ENCODE data around the gene OTOG.

OTOG gene

GRCh38 chr11:17521106-17521900, 25.8 kb upstream of the OTOG start:
- DNase-seq = no peak

GRCh38 chr11:17522655-17523054, 24.4 kb upstream of the OTOG start:
- DNase-seq = no peak

- DNase-seq = no peak
Measured at GRCh38 chr11:17524221-17524620, 22.8 kb upstream of the OTOG start.

GRCh38 chr11:17525570-17525969, 21.5 kb upstream of the OTOG start:
- DNase-seq = no peak

DNA sequence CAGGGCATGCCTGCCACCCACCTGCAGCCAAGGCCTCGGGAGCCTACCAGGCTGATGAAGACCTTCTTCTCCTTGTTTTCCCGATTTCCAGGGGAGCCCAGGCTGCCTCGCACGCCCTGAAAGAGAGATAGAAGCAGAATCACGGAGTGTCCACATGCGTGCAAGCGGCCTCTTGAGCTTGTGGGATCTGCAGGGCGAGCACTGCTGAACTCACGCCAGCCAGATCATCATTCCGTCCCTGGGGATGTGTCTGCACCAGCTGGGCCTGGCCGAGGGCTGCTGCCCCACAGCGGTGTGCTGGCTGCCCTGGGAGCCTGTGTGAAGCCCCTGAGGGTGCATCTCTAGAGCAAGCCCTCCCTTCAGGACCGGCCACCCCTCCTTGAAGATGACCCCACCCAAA, 20.7 kb upstream of the OTOG start:
- no peak for DNase-seq

GRCh38 chr11:17526931-17527627, 20.0 kb upstream of the OTOG start:
- no peak for DNase-seq

DNA sequence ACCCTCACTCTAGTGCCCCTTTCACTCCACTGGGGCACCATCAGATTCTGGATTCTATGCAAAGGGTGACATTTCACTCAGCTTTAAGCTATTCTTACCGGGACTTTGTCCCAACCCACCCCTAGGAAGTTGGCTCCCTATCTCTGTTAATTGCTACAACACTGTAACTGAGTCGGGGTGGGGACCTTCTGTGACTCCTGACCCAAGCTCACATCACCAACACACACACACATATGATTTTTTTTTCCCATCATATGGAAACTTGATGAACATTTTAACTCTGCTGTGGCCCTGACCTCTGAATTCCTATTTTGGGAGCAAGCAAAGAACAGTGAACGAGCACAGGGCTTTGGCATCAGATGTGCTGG, 19.4 kb upstream of the OTOG start:
- DNase-seq = no peak

GRCh38 chr11:17528181-17528691, 18.8 kb upstream of the OTOG start:
- no peak for DNase-seq

DNA sequence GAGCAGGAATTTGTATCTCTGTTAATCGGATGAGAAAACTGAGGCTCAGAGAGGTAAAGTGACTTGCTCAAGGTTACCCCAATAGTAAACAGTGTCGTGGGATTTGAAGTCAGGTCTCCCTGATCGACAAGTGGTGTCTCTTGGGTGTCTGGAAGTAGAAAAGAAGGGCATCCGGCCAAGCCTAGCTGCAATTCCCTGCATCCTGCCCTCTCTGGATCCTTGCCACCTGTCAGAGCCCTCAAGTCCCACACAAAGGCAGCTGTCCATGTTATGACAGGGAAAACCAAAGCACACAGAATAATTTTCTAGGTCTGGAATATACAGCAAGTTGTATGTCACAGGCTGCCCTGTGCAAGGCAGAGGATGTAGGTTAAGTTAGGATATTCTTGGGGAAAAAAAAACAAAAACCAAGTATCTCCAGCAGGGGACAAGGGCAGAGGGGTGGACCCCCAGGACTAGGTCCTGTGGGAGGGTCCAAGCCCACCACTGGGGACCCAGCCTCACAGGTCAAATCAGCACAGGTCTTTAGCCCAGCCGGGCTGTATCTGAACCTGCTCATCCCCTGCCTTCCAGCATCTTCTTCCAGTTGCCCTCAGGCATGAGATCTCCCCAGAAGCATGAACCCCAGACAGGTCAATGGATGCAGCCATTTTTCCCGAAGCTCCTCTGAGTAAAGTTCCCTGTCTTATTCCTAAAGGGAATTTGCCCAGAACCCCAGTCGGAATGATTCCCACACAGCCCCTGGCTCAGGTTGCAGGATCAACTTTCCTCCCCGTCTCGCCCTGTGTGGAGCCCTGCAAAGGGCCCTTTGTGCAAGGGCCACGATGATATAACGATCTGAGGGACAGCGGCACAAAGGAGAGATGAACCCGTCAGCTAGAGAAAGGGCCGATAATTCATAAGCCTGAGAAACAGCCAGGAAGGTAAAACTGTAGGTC, 17.9 kb upstream of the OTOG start:
- DNase-seq = peak; percentile 56

DNA sequence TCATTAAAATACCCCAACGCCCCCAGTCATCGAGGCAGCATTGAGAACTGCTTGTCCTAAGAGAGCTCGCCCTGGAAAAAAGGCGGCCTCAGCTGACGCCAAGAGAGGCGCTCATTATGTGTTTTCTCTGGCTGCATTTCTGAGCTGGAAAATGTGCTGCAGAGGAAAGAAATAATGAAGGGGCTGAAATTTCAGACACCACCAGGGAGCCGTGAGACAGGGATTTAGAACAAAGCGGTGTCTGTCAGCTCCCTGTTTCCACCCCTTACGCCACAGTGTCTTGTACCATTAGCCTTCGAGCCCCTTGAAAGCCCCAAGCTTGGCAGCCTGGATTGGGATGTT, 17.2 kb upstream of the OTOG start:
- no peak for DNase-seq

DNA sequence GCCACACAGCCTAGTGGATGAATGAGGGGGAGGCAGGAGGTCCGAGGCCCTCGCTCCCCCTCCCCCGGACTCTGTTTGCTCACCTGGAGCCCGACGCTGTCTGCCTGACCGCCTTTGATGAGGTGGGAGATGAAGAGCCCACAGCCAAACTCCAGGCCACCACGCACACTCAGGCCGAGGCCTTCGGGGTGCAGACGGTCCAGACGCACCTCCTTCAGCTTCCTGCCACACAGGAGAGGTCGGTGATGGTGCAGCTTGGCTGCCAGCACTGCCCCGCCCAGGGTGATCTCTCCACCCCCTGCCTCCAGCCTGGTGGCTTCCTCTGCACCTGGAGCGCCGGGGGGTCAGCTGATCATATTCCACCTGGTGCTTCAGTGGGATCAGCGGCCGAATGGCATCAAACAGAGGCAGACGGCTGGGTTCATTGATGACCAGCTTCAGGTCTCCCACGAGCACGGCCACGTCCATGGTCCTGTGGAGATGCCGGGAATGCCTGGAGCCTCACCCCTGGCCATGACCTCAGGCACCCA, 15.9 kb upstream of the OTOG start:
- DNase-seq = peak; percentile 57

- DNase-seq = no peak
Measured at GRCh38 chr11:17531636-17532113, 15.4 kb upstream of the OTOG start.

DNA sequence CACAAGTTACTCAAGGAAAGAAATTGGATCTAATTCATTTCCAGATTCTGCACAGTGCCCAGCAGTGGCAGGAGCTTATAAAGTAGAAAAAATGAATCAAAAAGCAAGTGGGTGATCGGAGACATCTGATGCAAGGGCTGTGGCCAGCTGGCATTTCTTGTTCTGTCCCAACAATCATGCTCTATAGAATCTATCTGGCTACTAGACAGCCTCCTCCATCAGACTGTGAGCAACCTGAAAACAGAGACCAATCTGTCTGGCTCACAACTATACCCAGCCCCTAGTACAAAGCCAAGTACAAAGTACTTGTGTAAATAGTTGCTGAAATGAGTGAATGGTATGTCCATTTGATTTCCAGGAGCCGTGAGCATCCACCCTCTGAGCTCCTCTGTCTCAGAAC, 14.3 kb upstream of the OTOG start:
- DNase-seq = no peak

GRCh38 chr11:17533341-17533740, 13.7 kb upstream of the OTOG start:
- no peak for DNase-seq

GRCh38 chr11:17533778-17534415, 13.2 kb upstream of the OTOG start:
- no peak for DNase-seq

- no peak for DNase-seq
Measured at GRCh38 chr11:17535488-17535887, 11.6 kb upstream of the OTOG start.

- DNase-seq = no peak
Measured at GRCh38 chr11:17537261-17537660, 9.8 kb upstream of the OTOG start.

GRCh38 chr11:17538054-17538453, 9.0 kb upstream of the OTOG start:
- DNase-seq = no peak

GRCh38 chr11:17538731-17539130, 8.3 kb upstream of the OTOG start:
- no peak for DNase-seq

DNA sequence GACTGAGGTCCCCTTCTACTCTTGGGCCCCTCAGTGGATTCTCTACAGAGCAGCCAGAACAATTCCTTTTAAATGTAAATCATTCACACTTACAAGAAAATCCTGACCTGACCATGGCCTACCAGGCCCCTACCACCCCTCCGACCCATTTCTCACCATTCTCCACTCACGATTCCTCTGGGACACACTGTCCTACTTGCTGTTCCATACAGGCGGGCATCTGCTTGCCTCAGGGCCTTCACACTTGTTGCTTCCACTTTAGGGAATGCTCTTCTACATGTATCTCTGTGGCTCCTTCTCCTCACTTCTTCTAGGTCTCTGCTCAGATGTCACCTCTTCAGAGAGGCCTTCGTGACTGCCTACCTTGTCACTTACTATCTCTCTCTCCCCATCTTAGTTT, 6.3 kb upstream of the OTOG start:
- no peak for DNase-seq

GRCh38 chr11:17541330-17541885, 5.7 kb upstream of the OTOG start:
- no peak for DNase-seq

GRCh38 chr11:17542249-17542648, 4.8 kb upstream of the OTOG start:
- DNase-seq = no peak
